Stimulated activated naive B cell treated with anti-CD40 and anti-IgM and Interleukin-4, amounts not matched to agents 10 μg/mL and 1 μg/mL and 100 μg/mL, for 72 hours (primary cell): ENCODE measurements around the gene TUBB.
A peak's percentile ranks its signal among the peaks of the same experiment; 100 is the strongest.
"Not testable (repeated sequence)": the region's sequence is repeated elsewhere in the genome, so short reads cannot be mapped to it uniquely, and the experiment has no call there.

Experiments used
- ATAC-seq, 2 donors: fragments of 150-1000 bp; cut with Tn5 transposase; replicated peaks; 2 replicates each; pipeline ENCODE4 v1.10.0; 2021; ENCODE audit warnings: moderate library complexity in 1 of 2
- DNase-seq: peaks from one replicate; pipeline ENCODE4 v3.0.0; 2021
- H3K27ac Mint-ChIP-seq: one replicate; pipeline ENCODE4 v1.8.0; 2022; ENCODE audit warnings: mild to moderate bottlenecking, mixed read lengths
- H3K27me3 Mint-ChIP-seq, 2 donors: one replicate each; pipeline ENCODE4 v1.8.0; 2022; ENCODE audit warnings: mixed read lengths in 2 of 2
- H3K36me3 Mint-ChIP-seq, 2 donors: one replicate each; pipeline ENCODE4 v1.8.0; 2022; ENCODE audit warnings: mixed read lengths in 2 of 2, mild to moderate bottlenecking in 1 of 2
- H3K4me1 Mint-ChIP-seq, 2 donors: one replicate each; pipeline ENCODE4 v1.8.0; 2022; ENCODE audit warnings: mixed read lengths in 2 of 2, mild to moderate bottlenecking in 1 of 2
- H3K4me3 Mint-ChIP-seq, 2 donors: one replicate each; pipeline ENCODE4 v1.8.0; 2022; ENCODE audit warnings: mild to moderate bottlenecking in 2 of 2, mixed read lengths in 2 of 2, moderate library complexity in 1 of 2
- H3K9me3 Mint-ChIP-seq, 2 donors: one replicate each; pipeline ENCODE4 v1.8.0; 2022; ENCODE audit warnings: mixed read lengths in 2 of 2, mild to moderate bottlenecking in 1 of 2

TUBB gene

DNA sequence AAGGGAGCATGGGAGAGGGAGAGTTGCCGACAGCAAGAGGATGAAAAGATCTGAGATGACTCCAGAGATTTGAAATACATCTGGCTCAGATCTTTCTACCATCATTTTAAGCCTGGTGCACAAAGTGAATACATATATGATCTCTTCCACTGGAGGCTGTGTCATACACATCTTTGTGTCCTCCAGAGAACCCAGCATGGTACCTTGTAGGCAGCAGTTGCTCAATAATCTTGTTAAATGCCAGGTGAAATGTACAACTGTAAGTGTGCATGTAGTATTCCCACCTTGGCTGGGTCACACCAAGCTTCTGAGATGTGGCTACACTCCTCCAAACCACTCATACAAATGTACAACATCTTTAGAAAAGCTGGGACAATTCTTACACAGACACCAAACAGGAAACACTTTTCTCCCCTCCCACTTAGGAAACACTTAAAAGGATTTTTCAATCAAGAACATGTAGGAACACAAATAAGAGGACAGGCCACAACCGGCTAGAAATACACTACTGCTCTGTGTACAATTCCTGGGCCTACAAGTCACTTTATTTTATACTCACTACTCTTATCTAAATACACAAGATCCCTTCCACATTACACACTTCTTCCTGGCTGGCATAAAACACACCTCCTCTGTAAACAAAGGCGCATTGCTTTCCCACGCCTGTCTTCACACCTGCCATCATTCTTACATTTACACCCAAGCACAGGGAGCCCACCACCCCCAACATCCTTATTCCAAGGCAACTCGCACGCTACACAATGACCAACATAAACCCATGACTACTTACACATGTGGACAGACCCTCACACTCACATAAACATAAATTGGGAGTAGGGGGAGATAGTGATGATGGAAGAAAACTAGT, 28.0 kb downstream of the TUBB start:
- peaks cover 20 to 32% of the 10 kb centered on the region in 2 donors for H3K4me1 Mint-ChIP-seq
- no peak overlapping the region for H3K4me3 Mint-ChIP-seq
- no peaks in the 10 kb centered on the region for H3K9me3 Mint-ChIP-seq
- no peak for ATAC-seq
- H3K27ac Mint-ChIP-seq, result no peak overlapping the region
- no peak for DNase-seq
- H3K27me3 Mint-ChIP-seq, result peaks cover 0 to 4% of the 10 kb centered on the region in 2 donors
- peaks cover 0 to 5% of the 10 kb centered on the region in 2 donors for H3K36me3 Mint-ChIP-seq

DNA sequence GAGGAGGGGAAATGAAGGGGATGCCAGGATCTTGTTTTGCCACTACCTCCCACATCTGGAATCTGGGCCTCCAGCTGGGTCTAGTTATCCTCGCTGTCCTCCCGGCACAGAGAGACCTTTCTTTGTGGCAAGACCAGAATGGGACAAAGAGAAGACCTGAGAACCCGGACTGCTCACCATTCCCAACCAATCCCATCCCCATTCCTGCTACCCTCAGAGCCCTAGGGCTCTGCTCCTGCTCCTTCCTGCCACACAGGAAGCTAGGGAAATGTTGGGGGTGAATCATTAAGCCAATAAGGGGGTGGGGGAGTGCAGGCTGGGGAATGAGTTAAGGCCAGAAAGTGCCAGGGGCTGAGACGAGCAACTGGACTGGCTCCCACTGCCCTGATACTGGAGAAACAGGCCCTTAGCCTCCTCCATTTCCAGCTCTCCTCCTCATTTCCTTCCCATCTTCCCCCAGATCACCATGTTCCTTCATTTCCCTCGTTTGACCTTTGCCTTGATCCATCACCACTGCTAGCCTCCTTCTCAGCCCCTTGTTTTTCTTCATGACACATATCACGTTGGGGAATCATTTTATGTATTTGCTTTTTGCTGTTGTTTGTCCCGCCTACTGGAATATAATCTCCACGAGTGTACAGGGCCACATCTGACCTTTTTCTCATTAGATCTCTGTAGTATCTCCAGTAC, 28.8 kb downstream of the TUBB start:
- H3K36me3 Mint-ChIP-seq, result no peaks in the 10 kb centered on the region
- H3K27me3 Mint-ChIP-seq, result peaks cover 0 to 4% of the 10 kb centered on the region in 2 donors
- DNase-seq, result no peak
- H3K9me3 Mint-ChIP-seq, result no peaks in the 10 kb centered on the region
- no peak overlapping the region for H3K4me3 Mint-ChIP-seq
- no peak overlapping the region for H3K27ac Mint-ChIP-seq
- peaks cover 16 to 35% of the 10 kb centered on the region in 2 donors for H3K4me1 Mint-ChIP-seq
- ATAC-seq, result no peak

DNA sequence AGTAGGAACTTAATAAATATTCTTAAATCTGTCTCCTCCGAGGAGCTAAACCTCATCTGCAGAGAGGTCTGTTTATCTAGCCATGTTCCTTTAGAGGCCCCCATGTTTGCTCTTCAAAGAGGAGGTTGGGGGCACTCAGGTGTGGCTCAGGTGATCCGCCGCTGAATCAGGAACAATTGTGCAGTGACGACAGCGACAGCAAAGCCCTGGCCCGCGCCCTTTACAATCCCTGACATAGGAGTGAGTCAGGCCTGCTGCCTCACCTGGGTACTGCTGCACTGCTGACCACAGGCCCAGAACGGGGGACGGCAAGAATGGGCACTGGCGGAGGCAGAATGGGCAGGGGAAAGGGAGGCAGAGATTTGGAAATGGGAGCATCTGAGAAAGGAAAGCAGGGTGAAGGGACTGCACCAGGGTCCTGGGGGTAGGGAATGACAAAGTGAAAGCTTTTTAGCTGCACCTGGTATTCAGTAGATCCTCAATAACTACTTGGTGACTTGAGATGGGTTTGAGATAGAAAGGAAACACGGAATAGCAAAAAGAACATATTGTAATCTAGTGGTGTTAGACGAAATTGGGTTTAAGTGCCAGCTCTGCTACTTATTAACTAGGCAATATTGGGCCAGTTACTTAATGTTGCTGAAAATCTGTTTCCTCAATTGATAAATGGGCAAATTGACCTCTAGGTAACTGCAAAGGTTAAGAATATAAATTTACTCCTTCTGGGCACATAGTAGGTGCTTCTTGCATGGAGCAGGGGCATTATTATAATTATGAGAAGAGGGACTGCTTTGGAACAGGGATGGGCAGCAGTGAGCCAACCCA, 29.6 kb downstream of the TUBB start:
- DNase-seq (no peak), ATAC-seq (no peak)
- H3K27me3 Mint-ChIP-seq, result peaks cover 0 to 4% of the 10 kb centered on the region in 2 donors
- no peak overlapping the region for H3K27ac Mint-ChIP-seq
- no peak overlapping the region for H3K4me3 Mint-ChIP-seq
- H3K4me1 Mint-ChIP-seq, result peaks cover 14 to 29% of the 10 kb centered on the region in 2 donors
- H3K36me3 Mint-ChIP-seq, result no peaks in the 10 kb centered on the region
- no peaks in the 10 kb centered on the region for H3K9me3 Mint-ChIP-seq

DNA sequence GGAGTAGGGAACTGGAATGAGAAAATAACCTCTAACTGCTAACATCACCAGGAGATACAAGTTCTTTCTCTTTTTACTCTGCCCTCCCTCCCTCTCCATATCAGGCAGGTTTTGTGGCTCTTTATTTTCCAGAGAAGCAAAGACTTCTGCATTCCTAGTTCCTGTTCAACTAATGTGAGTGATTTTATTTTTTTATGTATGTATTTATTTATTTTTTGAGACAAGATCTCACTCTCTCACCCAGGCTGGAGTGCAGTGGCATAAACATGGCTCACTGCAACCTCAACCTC, 30.2 kb downstream of the TUBB start:
- H3K9me3 Mint-ChIP-seq, result no peaks in the 10 kb centered on the region
- H3K27ac Mint-ChIP-seq, result no peak overlapping the region
- H3K4me3 Mint-ChIP-seq, result no peak overlapping the region
- H3K4me1 Mint-ChIP-seq, result peaks cover 11 to 24% of the 10 kb centered on the region in 2 donors
- peaks cover 0 to 4% of the 10 kb centered on the region in 2 donors for H3K27me3 Mint-ChIP-seq
- no peaks in the 10 kb centered on the region for H3K36me3 Mint-ChIP-seq
- ATAC-seq (no peak), DNase-seq (no peak)

DNA sequence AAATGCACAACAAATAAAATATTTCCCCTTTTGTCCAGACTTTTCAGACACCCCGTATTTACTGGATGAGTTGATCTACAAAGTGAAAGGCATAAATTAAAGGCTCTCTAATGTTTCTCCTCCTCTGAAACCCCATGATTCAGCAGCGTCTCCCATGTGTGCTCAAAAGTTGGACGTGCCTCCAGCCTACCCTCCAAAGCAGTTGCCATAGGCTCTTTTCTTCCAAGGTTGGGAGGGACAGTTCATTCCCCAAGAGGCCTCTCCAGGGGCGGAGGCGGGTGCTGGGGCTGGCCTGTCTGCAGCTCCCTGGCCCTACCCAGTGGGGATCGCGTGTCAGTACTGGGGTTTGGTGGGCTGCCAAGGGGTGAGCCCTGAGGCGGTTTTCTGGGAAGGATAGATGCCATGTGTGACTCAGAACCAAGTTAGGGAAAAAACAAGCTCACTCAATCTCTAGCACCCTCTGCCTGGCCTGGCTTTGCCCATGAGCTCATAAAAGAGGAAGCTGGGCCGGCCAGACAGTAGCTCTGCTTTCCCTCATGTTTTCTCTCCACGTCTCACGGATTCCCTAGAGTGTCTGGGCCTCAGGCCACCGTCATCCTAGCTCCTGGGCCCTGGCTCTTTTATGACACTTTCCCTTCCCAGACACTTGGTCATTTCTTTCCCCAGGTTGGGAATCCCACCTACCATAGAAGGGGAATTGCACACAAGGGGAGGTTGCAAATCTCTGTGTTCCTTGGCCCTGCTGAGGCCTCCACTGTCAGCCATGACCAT, 32.2 kb downstream of the TUBB start:
- Mint-ChIP-seq H3K27me3 (peaks cover 0 to 4% of the 10 kb centered on the region in 2 donors), H3K27ac (peak overlapping the region; percentile 86), H3K4me3 (no peak overlapping the region), H3K36me3 (peaks cover 0 to 1% of the 10 kb centered on the region in 2 donors), H3K4me1 (peaks cover 11 to 27% of the 10 kb centered on the region in 2 donors), H3K9me3 (no peaks in the 10 kb centered on the region)
- ATAC-seq (peak; percentile 89), DNase-seq (no peak)

DNA sequence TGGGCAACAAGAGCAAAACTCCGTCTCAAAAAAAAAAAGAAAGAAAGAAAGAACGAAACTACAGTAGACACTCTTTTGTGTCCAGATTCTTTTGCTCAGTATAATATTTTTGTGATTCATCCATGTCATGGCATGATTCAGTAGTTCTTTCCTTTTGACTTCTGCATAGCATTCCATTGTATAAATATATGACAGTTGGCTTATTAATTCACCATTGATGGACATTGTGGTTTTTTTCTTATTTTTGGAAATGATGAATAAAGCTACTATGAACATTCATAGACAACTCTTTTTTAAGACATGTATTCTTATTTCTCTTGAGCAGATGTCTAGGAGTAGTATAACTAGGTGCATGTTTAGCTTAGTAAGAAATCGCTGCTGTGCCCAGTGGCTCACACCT, 34.5 kb downstream of the TUBB start:
- Mint-ChIP-seq H3K4me1 (peaks cover 14 to 44% of the 10 kb centered on the region in 2 donors), H3K36me3 (peaks cover 0 to 1% of the 10 kb centered on the region in 2 donors), H3K27me3 (no peaks in the 10 kb centered on the region), H3K9me3 (no peaks in the 10 kb centered on the region), H3K4me3 (no peak overlapping the region), H3K27ac (no peak overlapping the region)
- DNase-seq (no peak), ATAC-seq (no peak)

DNA sequence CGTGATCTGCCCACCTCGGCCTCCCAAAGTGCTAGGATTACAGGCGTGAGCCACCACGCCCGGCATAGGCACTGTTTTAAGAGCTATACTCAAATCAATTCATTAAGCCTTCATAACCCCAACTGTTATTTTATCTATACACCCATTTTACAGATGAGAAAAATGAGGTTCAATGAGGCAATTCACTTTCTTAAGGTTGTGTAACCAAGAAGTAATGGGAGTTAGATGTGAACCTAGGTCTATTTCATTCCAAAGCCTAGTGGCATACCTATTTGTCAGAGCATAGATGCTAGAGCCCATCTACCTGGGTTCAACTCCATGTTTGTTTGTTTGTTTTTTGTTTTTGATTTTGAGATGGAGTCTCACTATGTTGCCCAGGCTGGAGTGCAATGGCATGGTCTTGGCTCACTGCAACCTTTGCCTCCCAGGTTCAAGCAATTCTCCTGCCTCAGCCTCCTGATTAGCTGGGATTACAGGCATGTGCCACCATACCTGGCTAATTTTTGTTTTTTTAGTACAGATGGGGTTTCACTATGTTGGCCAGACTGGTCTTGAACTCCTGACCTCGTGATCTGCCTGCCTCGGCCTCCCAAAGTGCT, 36.4 kb downstream of the TUBB start:
- H3K27ac Mint-ChIP-seq, H3K27me3 Mint-ChIP-seq, ATAC-seq, H3K36me3 Mint-ChIP-seq, DNase-seq, H3K9me3 Mint-ChIP-seq, H3K4me3 Mint-ChIP-seq: not testable (repeated sequence)
- H3K4me1 Mint-ChIP-seq, result peaks cover 16 to 58% of the 10 kb centered on the region in 2 donors

DNA sequence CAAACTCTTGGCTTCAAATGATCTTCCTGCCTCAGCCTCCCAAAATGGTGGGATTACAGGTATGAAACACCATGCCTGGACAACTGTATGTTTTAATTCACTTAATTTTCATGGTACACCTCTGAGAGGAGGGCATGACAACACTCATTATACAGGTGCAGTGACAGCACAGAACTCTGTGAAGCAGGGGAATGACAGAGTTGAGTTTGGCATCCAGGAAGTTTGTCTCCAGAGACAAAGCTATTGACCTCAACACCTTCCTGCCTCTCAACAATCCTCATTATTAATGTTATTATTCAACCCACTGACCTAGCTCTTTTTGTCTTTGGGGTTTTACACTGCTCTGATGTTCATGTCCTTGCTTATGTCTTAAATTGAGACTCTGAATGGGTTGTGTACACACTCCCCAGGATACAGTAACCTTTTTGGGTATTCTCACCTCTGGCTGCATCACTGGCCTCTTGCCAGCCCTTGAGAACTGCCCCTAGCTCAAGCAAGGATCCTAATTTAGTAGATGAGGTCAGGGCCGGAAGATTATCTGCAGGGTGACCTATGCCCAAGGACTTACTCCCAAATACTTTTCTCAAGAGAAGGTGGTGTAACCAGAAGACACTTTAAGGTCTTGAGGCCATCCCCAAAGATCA, 37.2 kb downstream of the TUBB start:
- H3K36me3 Mint-ChIP-seq, result peaks cover 0 to 1% of the 10 kb centered on the region in 2 donors
- DNase-seq (no peak), ATAC-seq (no peak)
- no peaks in the 10 kb centered on the region for H3K9me3 Mint-ChIP-seq
- H3K4me1 Mint-ChIP-seq, result peaks cover 13 to 57% of the 10 kb centered on the region in 2 donors
- no peaks in the 10 kb centered on the region for H3K27me3 Mint-ChIP-seq
- no peak overlapping the region for H3K27ac Mint-ChIP-seq
- no peak overlapping the region for H3K4me3 Mint-ChIP-seq

DNA sequence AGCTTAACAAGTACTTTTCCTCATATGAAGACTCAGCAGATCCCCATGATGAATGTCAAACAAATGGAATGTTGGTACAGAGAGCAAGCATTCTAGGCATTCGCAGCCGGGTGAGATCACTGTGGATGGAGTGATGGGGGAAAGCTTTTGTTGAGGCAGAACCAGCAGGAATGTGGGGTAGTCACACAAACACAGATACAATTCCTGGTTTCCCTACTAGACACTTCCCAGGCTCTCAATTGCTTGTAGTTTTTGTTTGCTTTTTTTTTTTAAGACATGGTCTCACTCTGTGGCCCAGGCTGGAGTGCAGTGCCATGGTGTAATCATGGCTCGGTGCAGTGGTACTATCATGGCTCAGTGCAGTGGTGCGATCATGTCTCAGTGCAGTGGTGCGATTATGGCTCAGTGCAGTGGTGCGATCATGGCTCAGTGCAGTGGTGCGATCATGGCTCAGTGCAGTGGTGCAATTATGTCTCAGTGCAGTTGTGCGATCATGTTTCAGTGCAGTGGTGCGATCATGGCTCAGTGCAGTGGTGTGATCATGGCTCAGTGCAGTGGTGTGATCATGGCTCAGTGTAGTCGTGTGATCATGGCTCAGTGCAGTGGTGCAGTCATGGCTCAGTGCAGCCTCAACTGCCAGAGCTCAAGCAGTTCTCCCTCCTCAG, 39.6 kb downstream of the TUBB start:
- no peak for DNase-seq
- Mint-ChIP-seq H3K9me3 (no peaks in the 10 kb centered on the region), H3K27ac (no peak overlapping the region), H3K36me3 (peaks cover 0 to 4% of the 10 kb centered on the region in 2 donors), H3K4me3 (no peak overlapping the region), H3K4me1 (peaks cover 19 to 60% of the 10 kb centered on the region in 2 donors), H3K27me3 (peaks cover 12% of the 10 kb centered on the region in 2 donors)
- ATAC-seq, result no peak

DNA sequence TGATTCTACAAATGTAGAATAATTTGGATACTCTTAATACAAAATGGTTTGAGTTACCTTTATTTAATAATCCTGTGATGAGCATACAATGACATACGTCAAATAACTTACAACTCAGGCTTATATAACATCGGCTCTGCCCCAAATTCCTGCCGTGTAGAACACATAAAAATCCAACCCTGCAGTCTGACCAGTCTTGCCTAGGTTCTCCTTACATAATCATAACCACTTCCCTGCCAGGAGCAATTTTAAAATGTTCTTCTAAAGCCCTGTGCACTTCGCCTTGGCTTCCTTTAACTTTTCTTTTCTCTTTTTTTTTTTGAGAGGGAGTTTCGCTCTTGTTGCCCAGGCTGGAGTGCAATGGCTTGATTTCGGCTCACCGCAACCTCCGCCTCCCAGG, 40.4 kb downstream of the TUBB start:
- H3K4me3 Mint-ChIP-seq, result no peak overlapping the region
- peaks cover 12% of the 10 kb centered on the region in 2 donors for H3K27me3 Mint-ChIP-seq
- H3K27ac Mint-ChIP-seq, result no peak overlapping the region
- no peak for DNase-seq
- H3K9me3 Mint-ChIP-seq, result no peaks in the 10 kb centered on the region
- H3K4me1 Mint-ChIP-seq, result peaks cover 19 to 60% of the 10 kb centered on the region in 2 donors
- peaks cover 0 to 4% of the 10 kb centered on the region in 2 donors for H3K36me3 Mint-ChIP-seq
- no peak for ATAC-seq

DNA sequence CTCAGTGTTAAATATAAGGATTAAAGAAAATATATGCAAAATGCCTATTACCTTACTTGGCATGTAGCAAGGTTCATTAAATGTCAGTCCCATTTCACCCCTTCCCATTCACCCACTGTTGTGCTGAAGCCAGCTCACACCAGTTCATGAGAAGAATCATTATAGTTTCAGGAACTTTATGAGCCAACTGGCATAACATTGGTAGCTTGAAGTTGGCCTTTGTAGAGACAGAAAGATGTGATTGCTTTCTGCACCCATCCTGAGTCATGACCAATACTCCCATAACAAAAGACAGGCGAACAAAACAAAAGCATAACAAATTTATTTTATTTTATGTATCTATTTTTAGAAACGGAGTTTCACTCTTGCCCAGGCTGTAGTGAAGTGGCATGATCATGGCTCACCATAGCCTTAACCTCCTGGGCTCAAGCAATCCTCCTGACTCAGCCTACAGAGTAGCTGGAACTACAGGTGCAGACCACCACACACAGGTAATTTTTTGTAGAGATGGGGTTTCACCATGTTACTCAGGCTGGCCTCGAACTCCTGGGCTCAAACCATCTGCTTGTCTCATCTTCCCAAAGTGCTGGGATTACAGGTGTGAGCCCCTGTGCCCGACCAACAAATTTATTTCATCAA, 41.8 kb downstream of the TUBB start:
- Mint-ChIP-seq H3K4me1 (peaks cover 26 to 67% of the 10 kb centered on the region in 2 donors), H3K9me3 (no peaks in the 10 kb centered on the region)
- no peak for ATAC-seq

DNA sequence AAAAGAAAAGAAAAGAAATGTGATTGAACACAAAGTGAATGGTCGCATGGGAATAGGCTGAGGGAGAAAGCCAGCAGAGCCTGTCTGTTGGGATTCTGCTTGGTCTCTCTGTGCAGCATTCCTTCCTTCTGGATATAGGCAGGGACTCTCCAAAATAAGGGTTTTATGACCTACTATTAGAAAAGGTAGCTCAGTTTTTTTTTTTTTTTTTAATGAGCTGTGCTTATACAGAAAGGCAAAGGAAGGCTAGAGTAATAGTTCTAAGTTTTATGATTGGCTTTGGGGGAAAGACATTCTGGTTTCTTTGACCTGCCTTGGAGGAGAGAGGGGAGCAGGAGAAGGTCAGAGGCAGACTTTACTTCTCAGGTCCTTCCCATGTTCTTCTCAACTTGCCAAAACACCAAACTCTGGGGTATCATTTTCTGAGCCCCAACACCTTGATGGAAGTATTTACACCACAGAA, 43.0 kb downstream of the TUBB start:
- no peak overlapping the region for H3K27ac Mint-ChIP-seq
- H3K36me3 Mint-ChIP-seq, result peaks cover 0 to 3% of the 10 kb centered on the region in 2 donors

More for the DNA sequence above, 41.8 kb downstream of the TUBB start:
- H3K27ac Mint-ChIP-seq, result no peak overlapping the region
- H3K4me3 Mint-ChIP-seq, result no peak overlapping the region
- H3K36me3 Mint-ChIP-seq, result peaks cover 0 to 4% of the 10 kb centered on the region in 2 donors
- DNase-seq, result no peak
- H3K27me3 Mint-ChIP-seq, result peaks cover 12% of the 10 kb centered on the region in 2 donors

More for the DNA sequence above, 43.0 kb downstream of the TUBB start:
- no peak for ATAC-seq
- Mint-ChIP-seq H3K27me3 (peaks cover 12% of the 10 kb centered on the region in 2 donors), H3K9me3 (no peaks in the 10 kb centered on the region), H3K4me1 (peaks cover 36 to 70% of the 10 kb centered on the region in 2 donors), H3K4me3 (no peak overlapping the region)
- DNase-seq, result no peak
